Measurements from ENCODE around the gene C18orf63. TPM values are rescaled to one million over a fixed set of nuclear protein-coding genes. Genes with fewer than 3 reads are reported as not detected.
"Not testable (repeated sequence)": the region's sequence is repeated elsewhere in the genome, so short reads cannot be mapped to it uniquely, and the experiment has no call there.

Gene C18orf63
- total RNA-seq, 2 experiments from 2014 or later: not detected

DNA sequence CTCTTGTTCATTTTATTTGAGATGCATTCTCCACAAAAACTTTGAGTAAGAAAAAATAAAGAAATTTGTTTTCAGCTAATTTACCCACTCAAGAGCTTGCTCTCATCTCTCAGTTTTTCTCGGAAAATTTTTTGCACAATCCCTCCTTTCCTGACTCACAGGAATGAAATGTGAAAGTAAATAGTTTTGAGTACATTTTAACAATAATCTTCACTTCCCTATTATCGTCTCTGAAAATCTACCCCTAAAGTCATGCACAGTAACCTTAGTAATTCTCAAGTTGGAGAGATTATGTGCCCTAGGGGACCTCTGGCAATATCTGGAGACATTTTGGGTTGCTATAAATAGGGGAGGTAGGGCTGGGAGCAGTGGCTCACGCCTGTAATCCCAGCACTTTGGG lies 26.5 kb upstream of the C18orf63 start:
- Mint-ChIP-seq H3K27ac (no peak overlapping the region), H3K4me3 (no peak overlapping the region), H3K9me3 (no peaks in the 10 kb centered on the region), H3K4me1 (ENCODE audit: low read depth) (peaks cover 20% of the 10 kb centered on the region), H3K27me3 (ENCODE audit: low read depth) (no peaks in the 10 kb centered on the region), H3K36me3 (ENCODE audit: low read depth) (peaks cover 5% of the 10 kb centered on the region)
- CTCF ChIA-PET: no interaction called here
- DNase-seq: no peak
- intact Hi-C loops (cut with micrococcal nuclease): no loop called here

DNA sequence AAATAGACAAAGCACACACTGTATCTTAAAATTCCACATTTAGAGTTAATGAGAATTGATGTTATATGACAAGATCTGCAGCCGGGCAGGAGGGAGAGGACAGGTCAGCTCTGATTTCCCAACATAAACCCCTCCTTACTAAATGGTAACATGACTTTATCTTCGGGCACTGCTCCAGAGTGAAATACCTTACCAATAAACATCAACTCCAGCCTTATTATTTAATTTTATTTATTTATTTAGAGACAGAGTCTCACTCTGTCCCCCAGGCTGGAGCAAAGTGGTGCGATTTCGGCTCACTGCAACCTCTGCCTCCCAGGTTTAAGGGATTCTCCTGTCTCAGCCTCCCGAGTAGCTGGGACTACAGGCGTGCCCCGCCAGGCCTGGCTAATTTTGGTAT lies 25.6 kb upstream of the C18orf63 start:
- Mint-ChIP-seq H3K27me3 (ENCODE audit: low read depth) (no peaks in the 10 kb centered on the region), H3K27ac (no peak overlapping the region), H3K36me3 (ENCODE audit: low read depth) (peaks cover 5% of the 10 kb centered on the region), H3K4me1 (ENCODE audit: low read depth) (peaks cover 20% of the 10 kb centered on the region), H3K9me3 (no peaks in the 10 kb centered on the region), H3K4me3 (no peak overlapping the region)
- intact Hi-C loops (cut with micrococcal nuclease): loop anchor here (5.0 kb wide), 3 partner anchors 43 to 917 kb away; partner anchors contain the start of gene PTGR3
- CTCF ChIA-PET: interaction anchor here (1.5 kb wide), 1 partner anchor 204 kb away, joined by 3 read pairs; no protein-coding TSS in a partner anchor
- no peak for DNase-seq

DNA sequence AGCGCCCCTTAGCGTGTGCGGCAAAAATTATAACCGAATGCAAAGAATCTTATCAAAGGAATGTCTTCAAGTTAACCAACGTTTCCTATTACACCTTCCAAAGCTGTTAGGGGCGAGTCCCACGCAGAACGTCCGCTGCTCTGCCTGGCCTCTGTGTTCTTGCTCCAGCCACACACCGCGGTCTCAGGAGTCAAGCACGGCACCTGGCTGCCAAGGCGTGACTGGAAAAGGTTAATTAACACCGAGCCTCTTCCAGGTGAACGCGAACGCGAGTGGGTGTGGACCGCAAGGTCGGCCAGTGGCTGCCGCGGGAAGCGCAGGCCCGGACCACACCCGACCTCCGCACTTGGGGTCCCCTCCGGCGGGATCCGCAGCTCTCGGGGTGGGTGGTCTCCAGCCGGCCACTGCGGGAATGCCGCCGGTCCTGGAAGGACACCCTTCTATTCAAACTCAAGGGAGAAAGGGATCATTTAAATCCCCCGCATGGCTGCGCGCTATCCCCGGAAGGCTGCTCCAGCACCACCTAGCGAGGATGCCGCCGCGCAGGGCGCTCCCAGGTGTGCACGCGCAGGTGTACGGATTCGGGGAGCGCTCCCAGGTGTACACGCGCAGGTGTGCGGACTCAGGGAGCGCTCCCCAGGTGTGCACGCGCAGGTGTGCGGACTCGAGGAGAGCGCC lies 24.7 kb upstream of the C18orf63 start:
- peak; percentile 17 for DNase-seq
- Mint-ChIP-seq H3K27ac (no peak overlapping the region), H3K4me1 (ENCODE audit: low read depth) (peaks cover 20% of the 10 kb centered on the region), H3K36me3 (ENCODE audit: low read depth) (peaks cover 5% of the 10 kb centered on the region), H3K4me3 (no peak overlapping the region), H3K27me3 (ENCODE audit: low read depth) (no peaks in the 10 kb centered on the region), H3K9me3 (no peaks in the 10 kb centered on the region)
- CTCF ChIA-PET: interaction anchor here (1.5 kb wide), 1 partner anchor 203 kb away, joined by 3 read pairs; no protein-coding TSS in a partner anchor
- intact Hi-C loops (cut with micrococcal nuclease): loop anchor here (5.0 kb wide), 3 partner anchors 44 to 916 kb away; partner anchors contain the start of gene PTGR3

DNA sequence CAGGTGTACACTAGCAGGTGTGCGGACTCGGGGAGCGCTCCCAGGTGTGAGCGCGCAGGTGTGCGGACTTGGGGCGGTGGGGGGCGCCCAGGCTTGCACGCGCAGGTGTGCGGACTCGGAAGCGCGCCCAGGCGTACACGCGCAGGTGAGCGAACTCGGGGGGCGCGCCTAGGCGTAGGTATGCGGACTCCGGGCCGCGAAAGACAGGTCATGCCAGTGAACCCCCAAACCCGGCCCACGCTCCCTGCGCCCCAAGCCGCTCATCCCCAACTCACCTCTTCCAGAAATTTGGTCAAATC lies 24.2 kb upstream of the C18orf63 start:
- H3K4me3 Mint-ChIP-seq: no peak overlapping the region
- DNase-seq: no peak
- H3K4me1 Mint-ChIP-seq (ENCODE audit: low read depth): peaks cover 20% of the 10 kb centered on the region
- H3K27ac Mint-ChIP-seq: peak overlapping the region; percentile 59
- H3K27me3 Mint-ChIP-seq (ENCODE audit: low read depth): no peaks in the 10 kb centered on the region
- CTCF ChIA-PET: no interaction called here
- H3K9me3 Mint-ChIP-seq: no peaks in the 10 kb centered on the region
- intact Hi-C loops (cut with micrococcal nuclease): loop anchor here (5.0 kb wide), 3 partner anchors 44 to 916 kb away; partner anchors contain the start of gene PTGR3
- peaks cover 5% of the 10 kb centered on the region for H3K36me3 Mint-ChIP-seq (ENCODE audit: low read depth)

DNA sequence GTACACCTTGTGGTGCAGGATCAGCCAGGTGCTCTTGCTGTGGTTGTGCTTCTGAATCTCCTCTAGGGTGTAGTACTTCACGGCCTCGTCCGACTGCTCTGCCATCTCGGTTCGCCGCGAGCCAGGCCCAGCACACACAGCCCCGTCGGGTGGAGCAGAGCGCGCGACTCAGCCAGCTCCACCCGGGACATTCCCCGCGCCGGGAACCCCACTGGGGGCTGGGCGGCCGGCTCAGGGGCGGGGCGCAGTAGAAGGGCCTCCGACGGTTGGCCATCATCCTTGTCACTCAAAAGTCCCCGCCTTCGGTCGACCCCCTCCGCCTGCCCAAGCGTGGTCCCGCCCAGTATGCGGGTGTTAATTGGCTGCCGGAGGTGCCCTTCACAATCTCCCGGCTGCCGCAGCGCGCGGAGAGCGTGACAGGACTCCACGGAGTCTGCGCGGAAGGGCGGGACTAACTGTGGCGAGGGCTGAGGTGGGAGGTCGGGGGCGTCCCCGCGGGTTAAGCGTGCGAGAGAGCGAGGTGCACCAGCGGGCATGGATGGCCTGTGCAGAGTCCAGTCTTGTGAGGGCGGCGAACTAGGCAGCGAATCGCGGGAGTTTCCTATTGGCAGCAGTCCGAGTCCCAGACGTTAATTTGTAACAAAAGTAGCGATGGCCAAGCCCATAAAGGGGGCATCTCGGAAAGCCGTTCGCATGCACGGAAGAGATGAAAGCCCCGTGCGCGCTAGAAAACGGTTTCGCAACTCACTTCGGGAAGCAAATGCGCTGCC lies 23.7 kb upstream of the C18orf63 start, which contains the start of gene CYB5A:
TSS of gene CYB5A (minus strand) at position 193 of the 770 bp plus-strand sequence. CDS start at position 105, 88 bp downstream.
- H3K36me3 Mint-ChIP-seq (ENCODE audit: low read depth): peaks cover 5% of the 10 kb centered on the region
- intact Hi-C loops (cut with micrococcal nuclease): loop anchor here (1.0 to 5.0 kb wide), 7 partner anchors 45 to 915 kb away; partner anchors contain the start of genes PTGR3, TIMM21 and ZNF407
- no peak within 1 kb of the TSS for H3K4me3 Mint-ChIP-seq
- peak within 1 kb of the TSS; percentile 59 for H3K27ac Mint-ChIP-seq
- DNase-seq: peak; percentile 99
- no peaks in the 10 kb centered on the region for H3K27me3 Mint-ChIP-seq (ENCODE audit: low read depth)
- CTCF ChIA-PET: interaction anchor here (1.0 kb wide), 1 partner anchor 19 kb away, joined by 4 read pairs; no protein-coding TSS in a partner anchor
- no peaks in the 10 kb centered on the region for H3K9me3 Mint-ChIP-seq
- H3K4me1 Mint-ChIP-seq (ENCODE audit: low read depth): peaks cover 20% of the 10 kb centered on the region

DNA sequence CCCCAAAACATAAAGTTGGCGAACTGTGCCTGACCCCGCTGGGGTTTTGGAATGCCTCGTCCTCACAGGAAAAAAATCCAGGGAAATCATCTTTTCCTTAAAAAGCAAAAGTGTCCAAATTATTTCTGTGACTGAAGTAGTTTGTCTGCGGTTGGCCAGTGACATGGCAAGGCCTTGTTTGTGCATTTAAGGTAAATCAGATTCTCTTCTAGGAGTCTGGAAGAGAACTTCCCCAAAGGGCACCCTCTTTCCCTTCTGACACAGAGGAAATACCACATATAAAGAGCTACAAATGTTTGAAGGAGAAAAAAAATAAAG lies 23.1 kb upstream of the C18orf63 start:
- no peak overlapping the region for H3K4me3 Mint-ChIP-seq
- CTCF ChIA-PET: interaction anchor here (1.0 kb wide), 1 partner anchor 20 kb away, joined by 4 read pairs; no protein-coding TSS in a partner anchor
- H3K27ac Mint-ChIP-seq: no peak overlapping the region
- H3K36me3 Mint-ChIP-seq (ENCODE audit: low read depth): peaks cover 5% of the 10 kb centered on the region
- intact Hi-C loops (cut with micrococcal nuclease): loop anchor here (1.0 to 5.0 kb wide), 7 partner anchors 45 to 915 kb away; partner anchors contain the start of genes PTGR3, TIMM21 and ZNF407
- no peaks in the 10 kb centered on the region for H3K27me3 Mint-ChIP-seq (ENCODE audit: low read depth)
- peaks cover 17% of the 10 kb centered on the region for H3K4me1 Mint-ChIP-seq (ENCODE audit: low read depth)
- no peak for DNase-seq
- H3K9me3 Mint-ChIP-seq: no peaks in the 10 kb centered on the region

DNA sequence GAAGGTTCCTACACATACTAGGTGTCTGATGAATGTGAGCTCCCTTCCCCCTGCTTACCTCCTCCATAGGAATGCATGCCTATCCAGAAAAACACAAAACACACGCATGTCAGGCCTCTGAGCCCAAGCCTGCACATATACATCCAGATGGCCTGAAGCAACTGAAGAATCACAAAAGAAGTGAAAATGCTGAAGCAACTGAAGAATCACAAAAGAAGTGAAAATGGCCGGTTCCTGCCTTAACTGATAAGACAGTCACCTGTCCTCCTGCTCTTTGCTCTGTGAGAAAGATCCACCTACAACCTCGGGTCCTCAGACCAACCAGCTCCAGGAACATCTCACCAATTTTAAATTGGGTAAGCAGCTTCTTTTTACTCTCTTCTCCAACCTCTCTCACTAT lies 22.7 kb upstream of the C18orf63 start:
- H3K4me1 Mint-ChIP-seq (ENCODE audit: low read depth): peaks cover 12% of the 10 kb centered on the region
- not testable (repeated sequence) for H3K27me3 Mint-ChIP-seq (ENCODE audit: low read depth); H3K9me3 Mint-ChIP-seq; H3K36me3 Mint-ChIP-seq (ENCODE audit: low read depth); H3K4me3 Mint-ChIP-seq; H3K27ac Mint-ChIP-seq; DNase-seq
- intact Hi-C loops (cut with micrococcal nuclease): loop anchor here (1.0 to 5.0 kb wide), 7 partner anchors 46 to 914 kb away; partner anchors contain the start of genes PTGR3, TIMM21 and ZNF407
- CTCF ChIA-PET: interaction anchor here (0.7 to 1.0 kb wide), 2 partner anchors 20 to 141 kb away, joined by 3 to 4 read pairs; no protein-coding TSS in a partner anchor

DNA sequence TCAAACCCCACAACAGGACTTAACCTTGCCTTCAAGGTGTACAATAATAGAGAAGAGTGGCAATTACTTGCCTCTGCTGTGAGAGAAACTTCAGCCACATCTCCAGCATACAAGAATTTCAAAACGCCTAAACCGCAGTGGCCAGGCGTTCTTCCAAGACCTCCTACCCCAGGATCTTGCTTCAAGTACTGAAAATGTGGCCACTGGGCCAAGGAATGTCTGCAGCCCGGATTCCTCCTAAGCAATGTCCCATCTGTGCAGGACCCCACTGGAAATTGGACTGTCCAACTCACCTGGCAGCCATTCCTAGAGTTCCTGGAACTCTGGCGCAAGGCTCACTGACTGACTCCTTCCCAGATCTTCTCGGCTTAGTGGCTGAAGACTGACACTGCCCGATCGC lies 21.1 kb upstream of the C18orf63 start:
- CTCF ChIA-PET: no interaction called here
- no peak overlapping the region for H3K27ac Mint-ChIP-seq
- peaks cover 10% of the 10 kb centered on the region for H3K4me1 Mint-ChIP-seq (ENCODE audit: low read depth)
- intact Hi-C loops (cut with micrococcal nuclease): loop anchor here (5.0 kb wide), 3 partner anchors 47 to 913 kb away; partner anchors contain the start of gene PTGR3
- no peaks in the 10 kb centered on the region for H3K9me3 Mint-ChIP-seq
- no peaks in the 10 kb centered on the region for H3K27me3 Mint-ChIP-seq (ENCODE audit: low read depth)
- DNase-seq: no peak
- H3K36me3 Mint-ChIP-seq (ENCODE audit: low read depth): peaks cover 5% of the 10 kb centered on the region
- H3K4me3 Mint-ChIP-seq: no peak overlapping the region

DNA sequence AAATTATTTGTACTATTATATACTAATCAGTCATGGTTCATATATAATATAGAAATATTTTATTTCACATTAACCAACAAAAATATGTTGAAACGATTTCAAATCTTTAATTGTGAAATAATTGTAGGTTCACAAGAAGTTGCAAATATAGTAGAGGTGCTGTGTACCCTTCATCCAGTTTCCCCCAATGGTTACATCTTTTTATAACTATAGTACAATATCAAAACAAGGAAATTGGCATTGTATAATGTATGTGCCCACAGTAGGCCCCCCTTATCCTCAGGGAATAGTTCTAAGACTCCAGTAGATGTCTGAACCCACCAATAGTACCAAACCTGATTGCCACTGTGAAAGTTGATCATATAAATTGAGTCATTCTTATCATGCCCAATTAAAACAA lies 16.5 kb upstream of the C18orf63 start:
- intact Hi-C loops (cut with micrococcal nuclease): no loop called here
- Mint-ChIP-seq H3K4me1 (ENCODE audit: low read depth) (no peaks in the 10 kb centered on the region), H3K36me3 (ENCODE audit: low read depth) (no peaks in the 10 kb centered on the region), H3K27ac (no peak overlapping the region), H3K9me3 (no peaks in the 10 kb centered on the region), H3K4me3 (no peak overlapping the region), H3K27me3 (ENCODE audit: low read depth) (peaks cover 6% of the 10 kb centered on the region)
- CTCF ChIA-PET: interaction anchor here (1.7 kb wide), 1 partner anchor 43 kb away, joined by 5 read pairs; no protein-coding TSS in a partner anchor
- DNase-seq: no peak

DNA sequence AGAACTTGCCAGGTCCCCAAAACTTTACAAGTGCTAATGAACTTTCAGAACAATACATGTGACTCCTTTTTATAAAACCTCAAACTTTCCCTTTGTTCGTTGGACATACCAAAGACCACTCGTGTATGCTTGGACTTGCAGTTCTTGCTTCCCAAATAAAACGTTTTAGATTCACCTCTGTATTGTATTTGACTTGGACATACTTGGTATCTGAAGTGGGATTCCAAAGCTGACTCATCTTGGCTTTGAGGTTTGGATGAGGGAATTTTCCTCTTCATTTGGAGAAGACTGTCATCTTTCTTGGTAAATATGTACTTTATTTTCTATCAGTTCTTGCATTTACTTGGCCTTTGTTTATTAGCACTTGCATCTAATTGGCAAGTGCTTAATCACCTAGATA lies 15.9 kb upstream of the C18orf63 start:
- peaks cover 6% of the 10 kb centered on the region for H3K27me3 Mint-ChIP-seq (ENCODE audit: low read depth)
- intact Hi-C loops (cut with micrococcal nuclease): no loop called here
- CTCF ChIA-PET: interaction anchor here (1.7 kb wide), 1 partner anchor 43 kb away, joined by 5 read pairs; no protein-coding TSS in a partner anchor
- H3K36me3 Mint-ChIP-seq (ENCODE audit: low read depth): no peaks in the 10 kb centered on the region
- H3K27ac Mint-ChIP-seq: no peak overlapping the region
- H3K4me1 Mint-ChIP-seq (ENCODE audit: low read depth): no peaks in the 10 kb centered on the region
- H3K4me3 Mint-ChIP-seq: no peak overlapping the region
- no peak for DNase-seq
- H3K9me3 Mint-ChIP-seq: no peaks in the 10 kb centered on the region

DNA sequence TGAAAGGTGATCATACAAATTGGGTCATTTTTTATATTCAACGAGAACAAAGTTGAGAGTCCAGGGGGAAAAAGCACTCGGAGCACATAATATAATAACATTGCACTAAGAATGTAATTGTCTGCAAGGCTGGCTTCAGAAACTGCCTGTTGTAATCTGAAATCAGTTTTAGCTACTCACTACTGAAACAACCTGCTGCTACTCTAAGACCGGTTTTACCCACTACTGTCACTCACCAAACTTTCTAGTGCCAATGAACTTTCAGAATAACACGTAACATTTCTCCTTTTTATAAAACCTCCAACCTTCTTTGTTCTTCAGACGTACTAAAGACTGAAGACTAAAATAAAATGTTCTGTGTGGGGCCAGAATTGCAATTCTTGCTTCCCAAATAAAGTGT lies 12.3 kb upstream of the C18orf63 start:
- intact Hi-C loops (cut with micrococcal nuclease): no loop called here
- H3K9me3 Mint-ChIP-seq: no peaks in the 10 kb centered on the region
- peaks cover 17% of the 10 kb centered on the region for H3K27me3 Mint-ChIP-seq (ENCODE audit: low read depth)
- H3K4me1 Mint-ChIP-seq (ENCODE audit: low read depth): no peaks in the 10 kb centered on the region
- no peak overlapping the region for H3K4me3 Mint-ChIP-seq
- no peak overlapping the region for H3K27ac Mint-ChIP-seq
- no peak for DNase-seq
- CTCF ChIA-PET: no interaction called here
- no peaks in the 10 kb centered on the region for H3K36me3 Mint-ChIP-seq (ENCODE audit: low read depth)

DNA sequence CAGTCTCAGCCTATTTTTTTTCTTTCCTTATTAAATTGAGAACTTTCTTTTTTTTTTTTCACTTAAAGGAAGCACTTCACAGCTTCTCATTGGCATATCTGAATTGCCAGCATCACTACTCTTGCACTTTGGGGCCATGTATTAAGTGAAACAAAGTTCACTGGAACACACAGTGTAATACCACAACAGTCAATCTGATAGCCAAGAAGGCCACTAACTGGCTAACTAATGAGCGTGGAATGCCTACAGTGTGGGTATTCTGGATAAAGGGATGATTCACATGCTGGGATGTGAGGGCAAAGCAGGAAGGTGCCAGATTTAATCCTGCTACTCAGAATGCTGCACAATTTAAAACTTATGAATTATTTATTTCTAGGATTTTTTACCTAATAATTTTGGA lies 11.7 kb upstream of the C18orf63 start:
- H3K9me3 Mint-ChIP-seq: no peaks in the 10 kb centered on the region
- no peaks in the 10 kb centered on the region for H3K36me3 Mint-ChIP-seq (ENCODE audit: low read depth)
- no peaks in the 10 kb centered on the region for H3K4me1 Mint-ChIP-seq (ENCODE audit: low read depth)
- CTCF ChIA-PET: no interaction called here
- DNase-seq: no peak
- H3K27me3 Mint-ChIP-seq (ENCODE audit: low read depth): peaks cover 17% of the 10 kb centered on the region
- intact Hi-C loops (cut with micrococcal nuclease): no loop called here
- no peak overlapping the region for H3K27ac Mint-ChIP-seq
- no peak overlapping the region for H3K4me3 Mint-ChIP-seq

Data from activated naive CD4-positive, alpha-beta T cell treated with anti-CD3 and anti-CD28 coated beads for 36 hours (primary cell).